ENCODE measurements around the gene OLIG1.

The OLIG1 gene

DNA sequence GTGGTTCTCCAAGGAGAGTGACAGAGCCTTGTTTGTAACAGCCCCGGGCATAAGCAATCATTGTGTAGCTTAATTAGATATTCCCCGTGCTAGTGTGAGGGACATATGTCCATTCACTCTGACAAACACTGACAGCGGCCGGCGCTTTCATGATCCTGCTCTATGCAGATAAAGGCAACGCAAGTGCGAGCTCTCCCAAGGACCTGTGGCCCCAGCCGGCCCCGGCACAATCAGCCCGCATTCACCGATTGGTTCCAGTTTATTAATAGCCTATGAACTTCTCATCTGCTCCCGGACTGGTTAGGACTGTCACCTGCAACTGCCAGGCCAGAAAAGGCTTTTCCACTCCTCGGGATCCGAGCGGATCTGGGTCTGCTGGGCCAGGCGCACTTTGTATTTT lies 18.0 kb upstream of the OLIG1 start:
- H3K4me3 ChIP-seq (ENCODE audit: low read depth, low read length): no peak overlapping the region
- TF ChIP-seq, protein P1, sequence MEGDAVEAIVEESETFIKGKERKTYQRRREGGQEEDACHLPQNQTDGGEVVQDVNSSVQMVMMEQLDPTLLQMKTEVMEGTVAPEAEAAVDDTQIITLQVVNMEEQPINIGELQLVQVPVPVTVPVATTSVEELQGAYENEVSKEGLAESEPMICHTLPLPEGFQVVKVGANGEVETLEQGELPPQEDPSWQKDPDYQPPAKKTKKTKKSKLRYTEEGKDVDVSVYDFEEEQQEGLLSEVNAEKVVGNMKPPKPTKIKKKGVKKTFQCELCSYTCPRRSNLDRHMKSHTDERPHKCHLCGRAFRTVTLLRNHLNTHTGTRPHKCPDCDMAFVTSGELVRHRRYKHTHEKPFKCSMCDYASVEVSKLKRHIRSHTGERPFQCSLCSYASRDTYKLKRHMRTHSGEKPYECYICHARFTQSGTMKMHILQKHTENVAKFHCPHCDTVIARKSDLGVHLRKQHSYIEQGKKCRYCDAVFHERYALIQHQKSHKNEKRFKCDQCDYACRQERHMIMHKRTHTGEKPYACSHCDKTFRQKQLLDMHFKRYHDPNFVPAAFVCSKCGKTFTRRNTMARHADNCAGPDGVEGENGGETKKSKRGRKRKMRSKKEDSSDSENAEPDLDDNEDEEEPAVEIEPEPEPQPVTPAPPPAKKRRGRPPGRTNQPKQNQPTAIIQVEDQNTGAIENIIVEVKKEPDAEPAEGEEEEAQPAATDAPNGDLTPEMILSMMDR (IDR thresholded peaks at IDR 0.05; ENCODE audit: low read depth, low read length): no peak

DNA sequence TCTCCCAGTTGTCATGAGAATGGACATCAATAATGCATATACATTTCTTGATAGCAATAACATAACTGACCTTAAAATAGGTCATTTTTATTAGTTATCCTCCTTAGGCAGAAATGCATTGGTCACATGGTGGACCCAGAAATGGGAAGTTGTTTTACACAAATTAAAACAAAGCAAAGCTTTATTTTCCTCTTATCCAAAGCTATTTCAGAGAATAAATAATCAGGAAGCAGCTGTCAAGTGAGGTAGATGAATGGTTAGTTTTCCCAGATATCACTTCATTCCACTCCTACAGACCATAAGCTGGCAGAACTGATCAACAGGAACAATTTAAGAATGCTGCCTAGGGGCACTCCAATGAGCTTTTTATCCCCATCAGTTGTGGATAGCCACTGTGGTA lies 16.0 kb upstream of the OLIG1 start:
- no peak overlapping the region for H3K4me3 ChIP-seq (ENCODE audit: low read depth, low read length)
- TF ChIP-seq, protein P1 (IDR thresholded peaks at IDR 0.05; ENCODE audit: low read depth, low read length): no peak

DNA sequence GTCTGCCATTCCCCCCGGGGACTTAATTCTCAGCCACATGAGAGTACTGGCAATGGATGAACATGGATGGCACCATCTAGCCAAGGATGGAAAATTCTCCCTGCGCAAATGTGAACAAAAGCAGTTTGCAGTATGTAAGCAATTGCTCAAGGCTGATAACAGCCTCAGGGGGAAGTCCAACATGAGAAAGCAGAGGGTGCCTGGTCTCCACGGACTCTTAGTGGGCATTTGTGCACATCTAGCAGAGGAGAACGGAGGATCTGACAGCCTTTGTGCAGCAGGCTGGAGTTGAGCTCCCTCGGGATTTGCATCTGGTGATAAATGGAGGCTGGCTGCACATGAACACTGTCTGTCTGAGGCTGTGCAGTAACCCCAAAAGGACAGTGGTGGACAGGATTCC lies 13.9 kb upstream of the OLIG1 start:
- no peak overlapping the region for H3K4me3 ChIP-seq (ENCODE audit: low read depth, low read length)
- TF ChIP-seq, protein P1 (IDR thresholded peaks at IDR 0.05; ENCODE audit: low read depth, low read length): no peak

DNA sequence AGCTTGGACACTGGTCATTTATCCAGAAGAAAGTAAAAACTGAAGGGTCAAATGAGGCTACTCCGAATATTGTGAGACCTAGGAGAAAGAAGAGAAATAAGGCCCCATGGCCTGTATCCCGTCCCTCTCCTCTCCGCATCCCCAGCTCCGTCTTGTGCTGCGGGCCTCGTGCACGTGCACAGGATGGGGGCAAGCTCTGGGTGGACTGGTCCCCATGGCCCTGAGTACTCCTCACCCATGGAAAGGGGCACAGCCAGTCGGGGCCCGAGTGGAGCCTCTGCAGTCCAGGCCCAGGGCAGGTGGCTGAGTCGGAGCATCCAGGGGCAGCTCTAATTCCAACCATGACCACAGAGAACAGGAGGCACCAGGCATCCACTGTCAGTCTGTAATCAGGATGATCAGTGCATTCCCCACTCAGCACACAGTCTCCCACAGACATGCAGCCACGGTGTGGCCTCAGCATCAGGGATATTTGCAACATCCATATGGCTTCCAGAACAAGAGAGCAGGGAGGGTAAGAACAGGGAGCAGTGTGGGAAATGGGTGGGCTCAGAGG lies 12.5 kb upstream of the OLIG1 start:
- H3K4me3 ChIP-seq (ENCODE audit: low read depth, low read length): no peak overlapping the region
- TF ChIP-seq, protein P1 (IDR thresholded peaks at IDR 0.05; ENCODE audit: low read depth, low read length): no peak

DNA sequence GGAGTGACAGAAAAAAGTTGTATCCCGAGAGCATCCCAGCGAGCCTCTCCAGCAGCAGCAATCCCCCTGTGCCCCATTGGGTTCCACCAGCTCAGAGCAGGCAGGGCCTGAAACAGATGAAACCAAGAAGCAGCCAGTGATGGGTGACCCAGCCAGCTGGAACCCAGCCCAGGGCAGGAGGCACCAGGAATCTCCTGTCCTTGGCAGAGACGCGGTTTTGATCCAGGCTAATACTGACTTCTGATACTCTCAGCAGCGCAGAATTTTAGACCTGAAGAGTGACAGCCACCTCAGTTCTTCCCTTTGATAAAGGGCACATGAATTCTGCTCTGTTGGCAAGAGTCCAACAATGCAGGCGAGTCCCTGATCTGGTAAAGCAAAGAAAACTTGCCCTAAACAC lies 11.4 kb upstream of the OLIG1 start:
- TF ChIP-seq, protein P1 (IDR thresholded peaks at IDR 0.05; ENCODE audit: low read depth, low read length): no peak
- no peak overlapping the region for H3K4me3 ChIP-seq (ENCODE audit: low read depth, low read length)

DNA sequence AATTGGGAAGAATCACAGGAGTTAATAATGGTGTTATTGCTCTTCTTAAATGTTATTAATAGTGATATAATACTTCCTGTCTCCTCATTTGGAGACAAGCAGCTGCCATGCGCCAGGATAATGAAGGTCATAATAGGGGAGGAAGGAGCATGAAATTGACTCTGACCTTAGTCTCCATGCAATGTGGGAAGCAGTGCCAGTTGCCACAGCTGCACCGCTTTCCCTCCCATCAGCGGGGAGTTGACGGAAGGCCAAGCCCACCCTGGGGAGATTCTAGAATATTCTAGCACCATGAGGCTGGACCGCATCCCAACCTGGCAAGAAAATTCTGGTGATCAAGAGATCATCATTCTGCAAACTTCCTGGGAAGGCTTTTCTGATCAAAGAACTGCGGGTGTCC lies 11.0 kb upstream of the OLIG1 start:
- H3K4me3 ChIP-seq (ENCODE audit: low read depth, low read length): no peak overlapping the region
- TF ChIP-seq, protein P1 (IDR thresholded peaks at IDR 0.05; ENCODE audit: low read depth, low read length): no peak

DNA sequence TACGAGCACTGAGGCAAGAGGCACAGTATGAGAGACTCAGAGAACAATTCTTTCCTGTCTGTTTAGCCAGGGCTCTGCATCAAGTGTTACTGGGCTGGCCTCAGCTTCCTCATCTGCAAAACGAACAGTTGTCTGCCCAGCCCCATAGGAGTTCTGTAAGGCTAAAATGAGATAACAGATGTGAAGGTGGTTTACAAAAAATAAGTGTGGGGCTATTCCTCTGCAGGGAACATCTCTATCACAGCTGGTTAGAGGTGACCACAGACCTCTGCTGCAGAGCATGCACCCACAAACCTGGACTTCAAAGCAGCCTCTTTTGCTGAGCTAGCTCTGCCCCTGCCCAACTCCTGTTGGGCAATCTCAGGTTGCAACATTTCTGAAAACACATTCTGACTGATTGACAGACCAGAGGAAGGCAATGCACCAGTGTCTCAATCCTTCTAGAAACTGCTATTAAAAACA lies 10.5 kb upstream of the OLIG1 start:
- TF ChIP-seq, protein P1 (IDR thresholded peaks at IDR 0.05; ENCODE audit: low read depth, low read length): no peak

More for the DNA sequence above, 10.5 kb upstream of the OLIG1 start:
- H3K4me3 ChIP-seq (ENCODE audit: low read depth, low read length): no peak overlapping the region

Measured in WI38 (cell line).